OCI-LY7 (cell line): ENCODE measurements around the gene UQCRQ.
"Not testable (repeated sequence)": the region's sequence is repeated elsewhere in the genome, so short reads cannot be mapped to it uniquely, and the experiment has no call there.

Experiments used
- CTCF ChIP-seq: fragments of 200-600 bp; sonication (generic); conservative IDR thresholded peaks from 2 replicates; pipeline ENCODE4 v1.5.1; 2014; ENCODE audit warnings: mild to moderate bottlenecking, antibody characterized with exemption, low read length, moderate library complexity, mixed read lengths
- EZH2phosphoT487 ChIP-seq: fragments of 200-600 bp; sonication (generic); IDR thresholded peaks from 2 replicates; pipeline ENCODE4 v1.6.1; 2018; ENCODE audit warnings: low read depth, borderline replicate concordance, mild to moderate bottlenecking, mixed run types, antibody characterized with exemption, low read length, moderate library complexity, mixed read lengths

DNA sequence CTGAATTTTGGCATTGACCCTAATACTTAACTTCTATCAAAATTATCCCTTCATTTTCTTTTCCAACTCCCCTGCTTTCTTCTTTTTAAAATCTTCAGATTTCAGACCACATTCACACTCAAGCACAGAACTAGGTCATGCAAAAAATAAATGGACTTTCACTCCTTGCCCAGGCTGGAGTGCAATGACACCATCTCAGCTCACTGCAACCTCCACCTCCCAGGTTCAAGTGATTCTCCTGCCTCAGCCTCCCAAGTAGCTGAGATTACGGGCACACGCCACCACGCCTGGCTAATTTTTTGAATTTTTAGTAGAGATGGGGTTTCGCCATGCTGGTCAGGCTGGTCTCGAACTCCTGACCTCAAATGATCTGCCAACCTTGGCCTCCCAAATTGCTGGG, 11.4 kb upstream of the UQCRQ start:
- TF ChIP-seq CTCF, EZH2phosphoT487: not testable (repeated sequence)
